GM21786 (cell line): ENCODE data around the gene TRIM10.
A peak's percentile ranks its signal among the peaks of the same experiment; 100 is the strongest.
"Not testable (repeated sequence)": the region's sequence is repeated elsewhere in the genome, so short reads cannot be mapped to it uniquely, and the experiment has no call there.

ENCODE experiments used
- ATAC-seq: cut with Tn5 transposase; IDR thresholded peaks from one replicate; pipeline ENCODE4 v1.9.1; 2021; ENCODE audit not compliant: unreplicated experiment

Gene TRIM10

DNA sequence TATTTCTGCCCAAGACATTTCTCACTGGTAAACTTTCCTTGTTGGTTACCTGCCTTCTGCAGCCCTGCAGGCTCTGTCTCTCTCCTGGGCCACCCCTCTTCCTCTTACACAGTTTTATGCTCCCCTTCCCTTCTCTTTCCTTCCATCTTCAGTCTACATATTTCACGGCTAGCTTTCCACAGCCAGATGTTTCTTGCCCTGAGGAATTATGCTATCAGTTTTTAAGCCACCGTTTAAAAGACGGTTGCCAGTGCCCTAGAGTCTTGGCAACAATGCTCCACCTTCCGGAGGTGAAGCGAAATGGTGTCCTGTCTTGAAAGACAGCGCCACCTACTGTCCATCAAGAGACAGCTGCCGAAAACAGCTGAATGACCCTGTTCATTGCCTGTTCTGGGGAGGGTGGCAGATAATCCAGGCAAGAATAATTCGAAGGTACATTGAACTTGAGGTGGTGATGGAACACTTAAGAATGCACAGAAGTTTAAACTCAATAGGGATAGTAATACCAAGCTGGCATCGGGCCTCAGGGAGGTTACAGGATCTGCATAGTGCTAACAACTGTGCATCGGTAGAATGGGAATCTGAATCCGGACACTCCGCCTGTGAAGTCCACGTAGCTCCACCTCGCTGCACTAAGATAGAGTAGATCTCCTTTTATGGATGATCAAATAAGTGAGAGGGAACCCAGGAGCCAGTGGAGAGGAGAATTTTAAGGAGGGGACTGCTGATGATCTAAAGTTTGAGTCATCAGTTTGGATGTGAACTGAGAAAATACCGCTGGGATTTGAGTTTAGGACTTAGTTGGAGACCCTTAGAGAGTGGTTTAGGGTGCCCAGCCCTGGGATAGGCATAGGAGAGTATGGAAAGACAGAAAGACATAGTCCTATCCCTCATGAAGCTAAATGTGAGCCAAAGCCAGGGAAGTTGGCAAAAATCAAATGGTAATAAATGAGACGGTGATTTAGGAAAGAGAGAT is 29.8 kb downstream of the TRIM10 start:
- ATAC-seq: peak; percentile 72

GRCh38 chr6:30130179-30130679 is 30.8 kb downstream of the TRIM10 start:
- ATAC-seq: no peak

GRCh38 chr6:30129265-30130178 is 31.5 kb downstream of the TRIM10 start:
- ATAC-seq: no peak

GRCh38 chr6:30127238-30128093 is 33.5 kb downstream of the TRIM10 start:
- ATAC-seq: no peak

- no peak for ATAC-seq
These were observed 38.5 kb downstream of the TRIM10 start for GRCh38 chr6:30122515-30122914.

DNA sequence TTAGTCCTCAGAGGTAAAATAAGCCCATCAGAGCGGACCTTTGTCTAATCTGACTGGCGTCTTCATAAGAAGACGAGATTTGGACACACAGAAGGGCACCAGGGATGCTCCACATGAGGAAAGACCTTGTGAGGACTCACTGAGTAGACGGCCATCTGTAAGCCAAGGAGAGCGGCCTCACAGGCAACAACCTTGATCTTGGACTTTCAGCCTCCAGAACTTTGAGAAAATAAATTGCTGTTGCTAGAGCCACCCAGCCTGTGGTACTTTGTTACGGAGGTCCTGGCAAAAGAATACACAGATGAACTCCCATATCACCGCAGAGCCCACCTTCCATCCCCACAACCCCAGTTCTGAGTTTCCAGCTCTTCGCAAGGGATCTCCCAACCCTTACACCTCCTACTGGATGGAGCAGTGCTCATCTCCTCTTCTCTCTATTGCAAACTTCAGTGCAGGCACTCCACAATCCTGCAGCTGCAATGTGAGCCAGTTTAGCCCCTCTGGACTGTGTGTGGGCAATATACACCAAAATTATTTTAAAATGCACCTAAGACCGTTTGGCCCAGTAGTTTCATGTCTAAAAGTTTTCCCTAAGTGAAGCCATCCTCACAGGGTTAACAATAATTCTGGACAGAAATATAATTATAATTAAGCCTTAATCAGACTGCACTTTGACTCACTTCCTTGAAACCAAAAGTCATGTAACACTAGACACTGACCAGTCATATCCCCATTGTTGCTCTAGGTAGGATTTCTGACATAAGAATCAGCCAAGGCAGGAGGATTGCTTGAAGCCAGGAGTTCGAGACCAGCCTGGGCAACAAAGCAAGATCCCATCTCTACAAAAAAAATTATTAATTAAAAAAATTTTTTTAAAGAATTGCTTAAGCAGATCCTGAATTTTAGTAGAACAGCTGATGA is 39.3 kb downstream of the TRIM10 start:
- ATAC-seq: no peak

DNA sequence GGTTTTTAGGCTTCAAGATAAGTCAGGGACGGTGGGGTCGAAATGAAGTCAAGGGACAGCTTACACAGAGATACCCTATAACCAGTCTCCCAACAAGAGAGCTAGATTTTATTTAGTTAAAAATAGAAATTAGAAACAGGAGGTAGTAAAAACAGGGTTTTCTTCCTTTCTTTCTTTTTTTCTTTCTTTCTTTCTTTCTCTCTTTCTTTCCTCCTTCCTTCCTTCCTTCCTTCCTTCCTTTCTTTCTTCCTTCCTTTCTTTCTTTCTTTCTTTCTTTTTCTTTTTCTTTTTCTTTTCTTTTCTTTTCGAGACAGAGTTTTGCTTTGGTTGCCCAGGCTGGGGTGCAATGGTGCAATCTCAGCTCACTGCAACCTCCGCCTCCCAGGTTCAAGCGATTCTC is 42.3 kb downstream of the TRIM10 start:
- not testable (repeated sequence) for ATAC-seq

DNA sequence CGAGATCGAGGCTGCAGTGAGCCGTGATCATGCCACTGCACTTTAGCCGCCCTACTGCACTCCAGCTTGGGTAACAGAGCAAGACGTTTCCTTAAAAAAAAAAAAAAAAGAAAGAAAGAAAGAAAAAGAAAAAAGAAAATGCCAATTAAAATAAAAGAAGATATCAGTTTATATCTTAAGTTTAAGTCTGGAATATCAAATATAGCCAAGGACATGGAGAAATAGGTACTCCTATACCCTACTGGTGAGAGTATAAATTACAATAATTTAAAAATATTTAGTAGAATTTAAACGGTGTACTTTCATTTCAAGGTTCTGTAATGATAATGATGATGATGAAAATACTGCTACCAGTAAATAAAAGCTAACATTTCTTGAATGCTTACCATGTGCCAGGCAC is 44.3 kb downstream of the TRIM10 start:
- ATAC-seq: no peak

DNA sequence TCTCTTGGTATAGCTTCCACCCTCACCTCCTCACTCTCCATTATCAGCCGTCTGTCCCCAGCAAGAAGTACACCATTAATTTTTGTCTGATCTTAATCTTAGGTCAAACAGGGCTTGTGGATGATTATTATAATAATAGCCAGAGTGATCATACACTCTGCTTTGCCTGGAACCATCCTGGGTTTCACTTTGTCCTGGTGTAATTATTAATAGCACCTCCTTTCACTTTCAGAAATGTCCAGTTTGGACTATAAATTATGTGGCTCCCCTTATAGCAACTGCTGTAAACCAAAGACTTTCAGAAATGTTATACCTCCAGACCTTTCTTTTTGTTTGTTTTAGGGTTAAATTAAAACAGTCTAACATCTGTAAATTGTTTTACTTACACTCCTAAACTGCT is 47.2 kb downstream of the TRIM10 start:
- no peak for ATAC-seq

GRCh38 chr6:30113003-30113759 is 47.8 kb downstream of the TRIM10 start, which contains the start of gene TRIM31:
TRIM31 (minus strand) TSS chr6:30113090; CDS start chr6:30112805, 285 bp downstream.
- ATAC-seq: peak; percentile 55

- no peak for ATAC-seq
These were observed 48.5 kb downstream of the TRIM10 start for GRCh38 chr6:30112402-30112994.

DNA sequence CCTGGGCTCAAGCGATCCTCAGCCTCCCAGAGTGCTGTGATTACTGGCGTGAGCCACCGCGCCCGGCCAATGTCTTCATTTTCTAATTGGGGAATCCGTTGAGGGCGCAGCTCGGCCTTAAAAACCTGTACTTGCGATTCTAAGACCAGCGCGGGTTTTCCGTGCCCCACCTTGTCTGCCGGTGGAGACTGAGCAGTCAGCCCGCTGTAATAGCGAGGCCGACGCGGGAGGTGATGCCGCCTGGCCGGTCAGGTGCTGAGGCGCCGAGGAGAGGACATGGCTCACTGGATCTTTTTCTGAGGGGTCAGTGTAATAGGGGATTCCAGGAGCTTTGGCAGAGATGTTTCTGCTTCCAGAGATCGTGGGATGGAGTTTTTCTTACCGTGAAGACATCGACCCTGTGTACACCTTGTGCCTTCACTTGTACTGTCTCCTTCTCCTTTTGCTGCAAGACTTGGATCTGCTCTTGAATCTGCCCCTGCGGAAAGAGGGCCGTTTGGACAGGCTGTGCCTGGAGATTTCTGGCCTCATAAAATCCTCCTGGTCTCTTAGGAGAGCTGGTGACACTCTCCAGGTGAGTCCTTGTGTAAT is 49.6 kb downstream of the TRIM10 start:
- no peak for ATAC-seq

DNA sequence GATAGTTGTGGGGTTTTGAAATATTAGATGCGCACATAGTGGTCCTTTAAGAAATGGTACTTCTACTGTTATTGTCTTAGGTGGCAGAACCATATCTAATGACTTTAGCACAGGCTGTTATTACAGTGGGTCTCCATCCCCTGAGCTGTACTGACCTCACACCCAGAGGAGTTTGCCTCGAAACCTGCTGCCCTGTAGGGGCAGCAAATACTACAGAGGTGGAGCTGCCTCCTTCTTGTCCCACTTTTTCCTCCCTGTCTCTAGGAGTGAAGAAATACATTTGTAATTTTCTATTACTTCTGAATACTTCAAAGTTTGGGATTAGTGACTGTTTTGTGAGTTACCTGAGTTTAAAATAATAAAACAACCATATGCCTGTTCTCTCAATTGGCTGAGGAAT is 56.4 kb downstream of the TRIM10 start:
- no peak for ATAC-seq

DNA sequence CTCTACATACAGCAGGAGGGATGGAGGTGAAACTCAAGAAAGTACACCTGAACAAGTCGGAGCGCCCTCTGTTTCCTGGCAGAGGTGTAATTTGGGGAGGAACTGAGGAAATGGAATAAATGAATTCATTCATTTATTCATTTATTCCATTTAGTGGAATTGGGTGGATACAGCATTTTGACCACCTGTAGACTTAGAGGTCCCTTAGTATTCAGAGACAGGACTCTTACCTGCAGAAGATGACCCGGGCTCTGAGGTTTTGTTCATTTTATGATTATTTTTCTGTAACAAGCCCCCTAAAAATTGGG is 57.2 kb downstream of the TRIM10 start:
- ATAC-seq: no peak

DNA sequence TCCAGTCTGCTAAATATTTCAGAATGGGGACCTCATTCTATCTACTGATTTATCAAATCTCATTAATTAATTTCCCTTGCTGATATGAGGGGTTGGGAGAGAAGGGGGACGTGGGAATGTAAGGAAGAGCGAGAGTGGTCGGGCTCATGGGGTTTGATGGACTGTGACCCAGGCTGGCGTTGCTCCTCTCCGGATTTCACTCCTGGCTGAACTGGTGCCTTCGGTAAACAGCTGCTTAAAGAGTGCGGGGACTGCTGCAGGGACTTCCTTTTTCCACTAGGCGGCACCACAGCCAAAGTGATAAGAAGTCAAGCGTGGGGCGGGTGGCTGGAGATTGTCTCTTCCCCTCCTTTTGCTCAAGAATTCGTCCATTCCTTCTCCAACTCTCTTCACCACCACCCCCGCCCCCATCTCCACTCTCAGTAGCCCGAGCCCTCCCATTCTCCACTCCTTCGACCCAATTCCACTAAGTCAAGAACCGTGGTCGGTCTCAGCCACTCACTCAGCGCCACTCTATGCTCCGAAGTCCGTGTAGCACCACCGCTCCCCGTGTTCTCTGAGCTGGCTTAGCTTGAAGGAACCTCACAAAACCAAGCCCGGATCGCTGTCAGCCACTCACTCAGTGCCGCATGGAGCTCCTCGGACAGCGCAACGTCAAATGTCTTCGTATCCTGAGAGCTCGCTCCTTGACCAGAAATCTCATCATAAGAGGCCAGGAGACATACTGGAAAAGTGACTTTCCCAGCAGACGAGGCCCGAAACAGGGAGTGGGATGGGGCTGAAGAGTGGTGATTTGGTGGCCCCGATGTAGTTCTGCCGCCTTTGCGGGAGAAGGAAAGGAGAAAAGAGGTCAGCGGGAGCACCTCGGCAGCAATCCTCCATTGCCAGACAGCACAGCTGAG is 57.8 kb downstream of the TRIM10 start:
- peak; percentile 63 for ATAC-seq

GRCh38 chr6:30102414-30102969 is 58.5 kb downstream of the TRIM10 start:
- ATAC-seq: no peak
